CD14-positive monocyte (primary cell): ENCODE measurements around the gene ZNF221. TPM values are rescaled to one million over a fixed set of nuclear protein-coding genes. Genes with fewer than 3 reads are reported as not detected.

ENCODE experiments used
- DNase-seq, 3 donors: peaks; one replicate each; pipeline ENCODE4 v3.0.0-alpha.2; 2011 to 2022
- H2AFZ ChIP-seq: 2 replicates; pipeline ENCODE4 v1.6.0; 2012; ENCODE audit warnings: mild to moderate bottlenecking, low read depth, low read length, inconsistent platforms; ENCODE audit not compliant: insufficient read depth, poor library complexity, severe bottlenecking
- H3K27ac ChIP-seq, 2 donors: 1 replicate in 1 of 2; 2 replicates in 1 of 2; pipeline ENCODE4 v1.5.1; 2012 to 2013; ENCODE audit warnings: low read length in 2 of 2, control low read depth in 1 of 2, inconsistent platforms in 1 of 2, low read depth in 1 of 2, mild to moderate bottlenecking in 1 of 2
- H3K27me3 ChIP-seq, 2 donors: one replicate each; pipeline versions ENCODE4 v1.6.0 to v1.6.1; 2011 to 2013; ENCODE audit warnings: low read length in 2 of 2; ENCODE audit not compliant: control insufficient read depth in 2 of 2, insufficient read depth in 2 of 2
- H3K36me3 ChIP-seq, 2 donors: replicated peaks in 1 of 2; 1 replicate in 1 of 2; 2 replicates in 1 of 2; pipeline versions ENCODE4 v1.5.1 to v1.6.1; 2012 to 2013; ENCODE audit warnings: low read length in 2 of 2, control low read depth in 1 of 2, inconsistent platforms in 1 of 2, mild to moderate bottlenecking in 1 of 2; ENCODE audit not compliant: insufficient read depth in 2 of 2, control insufficient read depth in 1 of 2
- H3K4me1 ChIP-seq, 2 donors: 1 replicate in 1 of 2; 2 replicates in 1 of 2; pipeline versions ENCODE4 v1.5.1 to v1.6.1; 2012 to 2013; ENCODE audit warnings: low read length in 2 of 2, control low read depth in 1 of 2, inconsistent platforms in 1 of 2, mild to moderate bottlenecking in 1 of 2, moderate library complexity in 1 of 2; ENCODE audit not compliant: insufficient read depth in 2 of 2, control insufficient read depth in 1 of 2
- H3K4me2 ChIP-seq: replicated peaks from 2 replicates; pipeline ENCODE3; 2012; ENCODE audit warnings: low read length, moderate library complexity, mild to moderate bottlenecking; ENCODE audit not compliant: poor library complexity, severe bottlenecking; ENCODE audit errors: extremely low read depth
- H3K4me3 ChIP-seq, 3 experiments: fragments of 200-600 bp in 1 of 3; sonication (generic) in 1 of 3; replicated peaks in 1 of 3; 1 replicate in 2 of 3; 2 replicates in 1 of 3; pipeline ENCODE4 v1.5.1; 2011 to 2013; ENCODE audit warnings: low read length in 3 of 3, mild to moderate bottlenecking in 3 of 3, control low read depth in 2 of 3, low read depth in 2 of 3, inconsistent platforms in 1 of 3, moderate library complexity in 1 of 3
- H3K79me2 ChIP-seq: 2 replicates; pipeline ENCODE4 v1.6.0; 2012; ENCODE audit warnings: mild to moderate bottlenecking, control low read depth, inconsistent platforms, low read length, moderate library complexity; ENCODE audit not compliant: insufficient read depth
- H3K9ac ChIP-seq: 2 replicates; pipeline ENCODE4 v1.6.0; 2017; ENCODE audit warnings: low read length, mild to moderate bottlenecking; ENCODE audit not compliant: insufficient read depth, poor library complexity, severe bottlenecking
- H3K9me3 ChIP-seq, 2 donors: replicated peaks in 1 of 2; 1 replicate in 1 of 2; 2 replicates in 1 of 2; pipeline versions ENCODE4 v1.5.1 to v1.6.1; 2012 to 2013; ENCODE audit warnings: low read length in 2 of 2, control low read depth in 1 of 2; ENCODE audit not compliant: control insufficient read depth in 1 of 2, insufficient read depth in 1 of 2
- H4K20me1 ChIP-seq: 2 replicates; pipeline ENCODE4 v1.6.0; 2012; ENCODE audit warnings: mild to moderate bottlenecking, low read length, control low read depth, moderate library complexity; ENCODE audit not compliant: insufficient read depth
- H3K27ac Mint-ChIP-seq, 7 donors: one replicate each; pipeline ENCODE4 v1.8.0; 2020; ENCODE audit warnings: mild to moderate bottlenecking in 7 of 7, mixed read lengths in 7 of 7, moderate library complexity in 6 of 7, inconsistent platforms in 2 of 7
- H3K27me3 Mint-ChIP-seq, 3 donors: one replicate each; pipeline ENCODE4 v1.8.0; 2021 to 2022; ENCODE audit warnings: low read depth in 3 of 3, mild to moderate bottlenecking in 3 of 3, mixed read lengths in 3 of 3, moderate library complexity in 3 of 3, inconsistent platforms in 1 of 3
- H3K36me3 Mint-ChIP-seq, 2 donors: one replicate each; pipeline ENCODE4 v1.8.0; 2020; ENCODE audit warnings: mixed read lengths in 2 of 2, inconsistent platforms in 1 of 2, mild to moderate bottlenecking in 1 of 2
- H3K4me1 Mint-ChIP-seq: one replicate; pipeline ENCODE4 v1.8.0; 2020; ENCODE audit warnings: mild to moderate bottlenecking, mixed read lengths
- H3K4me3 Mint-ChIP-seq, 2 donors: one replicate each; pipeline ENCODE4 v1.8.0; 2020; ENCODE audit warnings: mild to moderate bottlenecking in 2 of 2, mixed read lengths in 2 of 2, moderate library complexity in 1 of 2
- H3K9me3 Mint-ChIP-seq, 7 donors: one replicate each; pipeline ENCODE4 v1.8.0; 2020 to 2022; ENCODE audit warnings: mixed read lengths in 7 of 7, mild to moderate bottlenecking in 6 of 7, moderate library complexity in 6 of 7, inconsistent platforms in 2 of 7
- CTCF ChIP-seq: fragments of 200-600 bp; IDR thresholded peaks from one replicate; pipeline ENCODE4 v1.8.0; 2022; ENCODE audit warnings: antibody characterized with exemption, mild to moderate bottlenecking
- WGBS: methylation state at CpG from one replicate; pipeline ENCODE4 v1.1.5; 2013; ENCODE audit warnings: missing lambda C conversion rate; ENCODE audit not compliant: insufficient coverage; 5-methylcytosine and 5-hydroxymethylcytosine counted together
- intact Hi-C, 2 donors: fragments of 100-400 bp; cut with micrococcal nuclease; formaldehyde crosslinking; loops; one replicate each; pipeline versions ENCODE4 v1.15.0 to v1.15.1; 2023
- polyA plus RNA-seq, 3 donors: library from polyadenylated mRNA; depleted of rRNA in 1 of 3; unstranded in 2 of 3; stranded (reverse) in 1 of 3; fragments of 300-500 nt in 2 of 3; fragments of >200 nt in 1 of 3; fragmentation: Illumina TruSeq in 2 of 3; gene quantifications; 1 replicate in 2 of 3; 2 replicates in 1 of 3; pipeline ENCODE4 v1.2.3, GENCODE V29; 2012 to 2021

The ZNF221 gene
- polyA plus RNA-seq, 3 donors, result 0.13 to 0.29 TPM; not detected in 1

- H4K20me1 ChIP-seq, result no peaks in the 10 kb centered on the region
- peak overlapping the region in 1 of 2 donors; percentile 85 for H3K27ac ChIP-seq
- H3K79me2 ChIP-seq, result peaks cover 4% of the 10 kb centered on the region
- peak overlapping the region; percentile 85 to 93 (median 88) for H3K4me3 ChIP-seq
- Mint-ChIP-seq H3K36me3 (peaks cover 12 to 25% of the 10 kb centered on the region in 2 donors), H3K27me3 (no peaks in the 10 kb centered on the region), H3K27ac (peak overlapping the region in 2 of 7 donors; percentile 78 to 93), H3K4me3 (peak overlapping the region; percentile 97 to 98), H3K4me1 (peaks cover 11% of the 10 kb centered on the region), H3K9me3 (peaks cover 12 to 21% (median 18%) of the 10 kb centered on the region in 7 donors)
- H3K27me3 ChIP-seq, result no peaks in the 10 kb centered on the region
- no peak for TF ChIP-seq CTCF
- H3K9me3 ChIP-seq, result peaks cover 3 to 19% of the 10 kb centered on the region in 2 donors
- DNase-seq, result peak in 1 of 3 donors; percentile 1
- peak overlapping the region; percentile 92 for H2AFZ ChIP-seq
- H3K36me3 ChIP-seq, result peaks cover 9 to 21% of the 10 kb centered on the region in 2 donors
- intact Hi-C loops, result no loop called here
- peak overlapping the region; percentile 92 for H3K4me2 ChIP-seq
- H3K4me1 ChIP-seq, result peaks cover 7 to 14% of the 10 kb centered on the region in 2 donors
- WGBS, result 2% methylated on average over 11 of the region's 14 CpGs
- peak overlapping the region; percentile 72 for H3K9ac ChIP-seq
Measured at GRCh38 chr19:43984687-43985000, 33.6 kb downstream of the ZNF221 start.

GRCh38 chr19:43997631-43998290 lies 46.7 kb downstream of the ZNF221 start:
- H3K36me3 Mint-ChIP-seq, result peaks cover 28 to 43% of the 10 kb centered on the region in 2 donors
- peaks cover 7% of the 10 kb centered on the region for H3K4me1 Mint-ChIP-seq
- Histone ChIP-seq H3K27ac (no peak overlapping the region), H3K9me3 (peaks cover 18 to 62% of the 10 kb centered on the region in 2 donors), H3K9ac (no peak overlapping the region), H3K27me3 (no peaks in the 10 kb centered on the region), H3K4me2 (no peak overlapping the region), H3K79me2 (no peaks in the 10 kb centered on the region), H3K4me1 (peaks cover 7% of the 10 kb centered on the region in 2 donors), H3K4me3 (no peak overlapping the region), H3K36me3 (peaks cover 33 to 48% of the 10 kb centered on the region in 2 donors), H2AFZ (no peak overlapping the region), H4K20me1 (no peaks in the 10 kb centered on the region)
- peaks cover 0 to 2% (median under 1%) of the 10 kb centered on the region in 3 donors for H3K27me3 Mint-ChIP-seq
- WGBS, result 97% methylated on average over 8 of the region's 10 CpGs
- H3K9me3 Mint-ChIP-seq, result peaks cover 23 to 58% (median 45%) of the 10 kb centered on the region in 7 donors
- intact Hi-C loops, result no loop called here
- H3K27ac Mint-ChIP-seq, result no peak overlapping the region
- no peak for TF ChIP-seq CTCF
- no peak overlapping the region for H3K4me3 Mint-ChIP-seq
- DNase-seq, result no peak
